ENCODE results near the gene TMEM132E. TPM values are rescaled to one million over a fixed set of nuclear protein-coding genes. Genes with fewer than 3 reads are reported as not detected.

Gene TMEM132E
- total and polyA plus RNA-seq, 2 experiments from 2014 or later: 0.11 TPM; not detected in 1

DNA sequence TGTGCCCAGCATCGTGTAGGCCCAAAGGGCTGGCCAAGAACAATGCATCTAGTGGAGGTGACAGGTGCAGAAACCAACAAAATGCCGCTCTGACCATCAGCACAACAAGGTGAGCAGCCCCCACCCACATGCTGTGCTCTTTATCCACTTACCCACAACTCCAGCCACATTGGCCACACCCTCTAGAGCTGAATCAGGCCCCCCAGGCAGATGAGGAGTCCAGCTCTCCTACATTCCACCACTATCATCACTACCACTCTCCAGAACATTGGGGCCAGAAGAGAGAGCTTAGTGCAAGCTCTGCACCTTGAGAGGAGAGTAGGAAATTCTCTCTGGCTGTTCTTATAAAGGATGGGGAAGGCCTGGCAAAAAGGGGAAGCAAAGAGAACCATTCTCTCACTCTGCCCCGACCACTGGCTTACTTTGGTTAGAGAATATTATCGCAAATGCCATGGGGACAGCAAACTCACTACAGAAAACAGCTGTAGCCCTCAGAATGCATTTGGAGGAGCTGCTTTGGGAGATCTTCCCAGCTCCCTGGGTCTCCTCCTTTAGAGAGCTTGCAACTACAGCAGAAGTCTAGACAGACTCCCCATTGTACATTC lies 75.0 kb downstream of the TMEM132E start:
- Histone ChIP-seq H3K79me2 (ENCODE audit: insufficient read depth) (no peaks in the 10 kb centered on the region), H3K4me1 (ENCODE audit: insufficient read depth) (no peaks in the 10 kb centered on the region), H3K27me3 (replicated peaks; ENCODE audit: insufficient read depth) (peaks cover 18% of the 10 kb centered on the region), H3K9me2 (ENCODE audit: insufficient read depth) (no peaks in the 10 kb centered on the region), H3F3A (ENCODE audit: insufficient read depth) (no peaks in the 10 kb centered on the region), H4K20me1 (ENCODE audit: insufficient read depth) (no peaks in the 10 kb centered on the region), H3K36me3 (ENCODE audit: low read depth) (no peaks in the 10 kb centered on the region), H3K9me3 (ENCODE audit: low read depth) (no peaks in the 10 kb centered on the region), H3K9ac (no peak overlapping the region), H2AFZ (no peak overlapping the region), H3K4me2 (ENCODE audit: unreplicated experiment) (no peak overlapping the region), H3K27ac (no peak overlapping the region), H3K4me3 (no peak overlapping the region)
- no peak for DNase-seq
- TF ChIP-seq EZH2phosphoT487 (IDR thresholded peaks at IDR 0.05; ENCODE audit: insufficient read depth, low read depth): no peak
- TF ChIP-seq EZH2 (IDR thresholded peaks at IDR 0.05; ENCODE audit: insufficient read depth, poor library complexity, severe bottlenecking): no peak
- 36 to 40% methylated on average over 4 of the region's 4 CpGs for WGBS, 2 experiments (ENCODE audit: low coverage in 1 of 2, low lambda C conversion rate in 2 of 2, missing lambda C conversion rate in 2 of 2)
- in situ Hi-C loops (cut with MboI): no loop called here

DNA sequence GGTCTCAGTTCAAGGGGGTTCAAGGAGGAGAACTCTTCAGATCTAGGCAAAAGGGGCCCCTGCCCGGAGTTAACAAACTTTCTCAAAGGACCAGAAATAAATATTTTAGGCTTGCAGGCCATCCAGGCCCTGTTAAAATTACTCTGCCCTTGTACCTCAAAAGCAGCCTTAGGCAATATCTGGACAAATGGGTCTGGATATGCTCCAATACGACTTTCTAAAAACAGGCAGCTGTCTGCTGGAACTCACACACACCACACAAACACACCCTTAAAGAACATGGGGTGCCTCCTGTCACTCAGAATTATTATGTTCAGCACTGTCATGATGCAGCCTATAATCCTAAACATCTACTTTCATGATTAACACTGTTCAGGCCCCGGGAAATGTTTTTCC lies 75.5 kb downstream of the TMEM132E start:
- Histone ChIP-seq H3K9me3 (ENCODE audit: low read depth) (no peaks in the 10 kb centered on the region), H3K9me2 (ENCODE audit: insufficient read depth) (no peaks in the 10 kb centered on the region), H3K27ac (no peak overlapping the region), H3F3A (ENCODE audit: insufficient read depth) (no peaks in the 10 kb centered on the region), H3K4me2 (ENCODE audit: unreplicated experiment) (no peak overlapping the region), H3K9ac (no peak overlapping the region), H3K4me1 (ENCODE audit: insufficient read depth) (no peaks in the 10 kb centered on the region), H3K36me3 (ENCODE audit: low read depth) (no peaks in the 10 kb centered on the region), H4K20me1 (ENCODE audit: insufficient read depth) (no peaks in the 10 kb centered on the region), H3K79me2 (ENCODE audit: insufficient read depth) (no peaks in the 10 kb centered on the region), H2AFZ (no peak overlapping the region), H3K4me3 (no peak overlapping the region), H3K27me3 (replicated peaks; ENCODE audit: insufficient read depth) (peaks cover 18% of the 10 kb centered on the region)
- in situ Hi-C loops (cut with MboI): no loop called here
- 23 to 27% methylated on average over 3 of the region's 3 CpGs for WGBS, 2 experiments (ENCODE audit: low coverage in 1 of 2, low lambda C conversion rate in 2 of 2, missing lambda C conversion rate in 2 of 2)
- no peak for TF ChIP-seq EZH2 (IDR thresholded peaks at IDR 0.05; ENCODE audit: insufficient read depth, poor library complexity, severe bottlenecking)
- TF ChIP-seq EZH2phosphoT487 (IDR thresholded peaks at IDR 0.05; ENCODE audit: insufficient read depth, low read depth): no peak
- DNase-seq: no peak

DNA sequence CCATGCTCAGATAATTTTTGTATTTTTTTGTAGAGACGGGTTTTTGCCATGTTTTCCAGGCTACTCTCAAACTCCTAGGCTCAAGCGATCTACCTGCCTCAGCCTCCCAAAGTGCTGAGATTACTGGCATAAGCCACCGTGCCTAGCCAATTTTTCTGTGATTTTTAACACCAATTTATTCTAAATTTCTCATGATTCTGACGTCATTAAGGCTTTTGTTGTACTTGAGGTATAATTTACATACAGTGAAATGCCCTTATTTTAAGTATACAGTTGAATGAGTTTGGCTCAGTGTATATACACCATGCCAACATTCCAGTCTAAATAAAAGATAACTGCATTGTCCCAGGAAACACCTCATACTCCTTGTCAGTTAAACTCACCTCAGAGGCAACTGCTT lies 77.4 kb downstream of the TMEM132E start:
- H3K79me2 ChIP-seq (ENCODE audit: insufficient read depth): no peaks in the 10 kb centered on the region
- H3K4me1 ChIP-seq (ENCODE audit: insufficient read depth): no peaks in the 10 kb centered on the region
- H2AFZ ChIP-seq: no peak overlapping the region
- H3K27me3 ChIP-seq (replicated peaks; ENCODE audit: insufficient read depth): peaks cover 11% of the 10 kb centered on the region
- no peak overlapping the region for H3K4me2 ChIP-seq (ENCODE audit: unreplicated experiment)
- H3K9ac ChIP-seq: no peak overlapping the region
- H3K9me3 ChIP-seq (ENCODE audit: low read depth): no peaks in the 10 kb centered on the region
- no peaks in the 10 kb centered on the region for H3K9me2 ChIP-seq (ENCODE audit: insufficient read depth)
- H3F3A ChIP-seq (ENCODE audit: insufficient read depth): no peaks in the 10 kb centered on the region
- TF ChIP-seq EZH2phosphoT487 (IDR thresholded peaks at IDR 0.05; ENCODE audit: insufficient read depth, low read depth) (no peak), EZH2 (IDR thresholded peaks at IDR 0.05; ENCODE audit: insufficient read depth, poor library complexity, severe bottlenecking) (no peak)
- no peak overlapping the region for H3K4me3 ChIP-seq
- H3K36me3 ChIP-seq (ENCODE audit: low read depth): no peaks in the 10 kb centered on the region
- H4K20me1 ChIP-seq (ENCODE audit: insufficient read depth): no peaks in the 10 kb centered on the region
- H3K27ac ChIP-seq: no peak overlapping the region
- WGBS, 2 experiments (ENCODE audit: low coverage in 1 of 2, low lambda C conversion rate in 2 of 2, missing lambda C conversion rate in 2 of 2): 32% methylated on average over 4 of the region's 4 CpGs
- in situ Hi-C loops (cut with MboI): no loop called here
- DNase-seq: no peak

DNA sequence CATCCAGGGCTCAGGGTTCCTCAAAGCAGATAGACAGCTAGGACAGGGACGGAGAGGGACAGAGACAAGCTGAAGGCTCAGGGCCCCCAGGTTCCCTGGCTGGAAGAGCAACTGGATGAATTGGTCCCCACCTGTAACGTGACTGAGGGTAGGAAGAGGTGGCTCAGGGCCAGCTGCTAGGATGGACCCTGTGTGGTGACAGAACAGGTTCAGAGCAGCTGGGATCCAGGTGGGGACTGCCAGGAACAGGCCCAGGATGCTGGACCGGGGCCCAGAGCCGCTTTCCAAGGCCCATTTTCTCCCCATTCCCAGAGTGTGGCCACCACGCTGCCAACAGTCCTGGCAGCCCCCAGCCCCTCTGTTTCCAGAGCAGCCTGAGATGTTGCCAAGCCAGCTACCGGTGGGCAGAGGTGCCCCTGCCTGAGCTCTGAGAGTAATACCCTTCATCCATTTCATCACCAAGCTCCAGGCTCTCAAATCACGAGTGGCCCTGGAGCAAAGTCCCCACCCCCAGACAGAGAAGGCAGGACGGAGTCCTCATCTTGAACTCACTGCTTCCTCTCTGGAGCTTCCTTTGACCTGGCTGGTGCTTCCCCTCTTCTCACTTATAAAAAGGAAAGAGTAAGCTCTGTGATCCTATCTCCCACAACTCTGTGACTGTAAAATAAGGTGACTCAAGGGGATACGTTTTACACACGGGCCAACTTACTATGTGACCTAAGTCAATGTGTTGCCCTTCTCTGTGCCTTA lies 79.6 kb downstream of the TMEM132E start:
- DNase-seq: no peak
- no peak for TF ChIP-seq EZH2phosphoT487 (IDR thresholded peaks at IDR 0.05; ENCODE audit: insufficient read depth, low read depth)
- no peak for TF ChIP-seq EZH2 (IDR thresholded peaks at IDR 0.05; ENCODE audit: insufficient read depth, poor library complexity, severe bottlenecking)
- Histone ChIP-seq H3K9me2 (ENCODE audit: insufficient read depth) (no peaks in the 10 kb centered on the region), H2AFZ (no peak overlapping the region), H3K27me3 (replicated peaks; ENCODE audit: insufficient read depth) (peaks cover 11% of the 10 kb centered on the region), H3K9ac (no peak overlapping the region), H4K20me1 (ENCODE audit: insufficient read depth) (no peaks in the 10 kb centered on the region), H3K4me2 (ENCODE audit: unreplicated experiment) (no peak overlapping the region), H3K9me3 (ENCODE audit: low read depth) (no peaks in the 10 kb centered on the region), H3K4me3 (no peak overlapping the region), H3K79me2 (ENCODE audit: insufficient read depth) (no peaks in the 10 kb centered on the region), H3F3A (ENCODE audit: insufficient read depth) (no peaks in the 10 kb centered on the region), H3K36me3 (ENCODE audit: low read depth) (no peaks in the 10 kb centered on the region), H3K4me1 (ENCODE audit: insufficient read depth) (no peaks in the 10 kb centered on the region), H3K27ac (no peak overlapping the region)
- 49 to 51% methylated on average over 10 of the region's 10 CpGs for WGBS, 2 experiments (ENCODE audit: low coverage in 1 of 2, low lambda C conversion rate in 2 of 2, missing lambda C conversion rate in 2 of 2)
- in situ Hi-C loops (cut with MboI): no loop called here
